Uterus (tissue), 4 donors: ENCODE results near the gene SMOC2. TPM values are rescaled to one million over a fixed set of nuclear protein-coding genes. Genes with fewer than 3 reads are reported as not detected.
A peak's percentile ranks its signal among the peaks of the same experiment; 100 is the strongest.
"Not testable (repeated sequence)": the region's sequence is repeated elsewhere in the genome, so short reads cannot be mapped to it uniquely, and the experiment has no call there.

Experiments used
- DNase-seq, 2 donors: peaks; one replicate each; pipeline ENCODE4 v3.0.0-alpha.2; 2019 to 2020
- H3K27ac ChIP-seq, 2 donors: fragments of 200-600 bp; sonication (generic); 1 replicate in 1 of 2; 2 replicates in 1 of 2; pipeline ENCODE4 v1.5.1; 2016 to 2018
- H3K27me3 ChIP-seq, 2 donors: fragments of 200-600 bp; sonication (generic); one replicate each; pipeline ENCODE4 v1.5.1; 2018 to 2019; ENCODE audit warnings: control low read depth in 1 of 2
- H3K36me3 ChIP-seq, 2 donors: fragments of 200-600 bp; sonication (generic); one replicate each; pipeline ENCODE4 v1.5.1; 2019; ENCODE audit warnings: control low read depth in 1 of 2
- H3K4me1 ChIP-seq, 2 donors: fragments of 200-600 bp; sonication (generic); one replicate each; pipeline ENCODE4 v1.5.1; 2018 to 2019; ENCODE audit warnings: control low read depth in 1 of 2
- H3K4me3 ChIP-seq, 2 donors: fragments of 200-600 bp; sonication (generic); 1 replicate in 1 of 2; 2 replicates in 1 of 2; pipeline ENCODE4 v1.5.1; 2018 to 2019; ENCODE audit warnings: mild to moderate bottlenecking in 1 of 2
- H3K9me3 ChIP-seq, 2 donors: fragments of 200-600 bp; sonication (generic); one replicate each; pipeline ENCODE4 v1.5.1; 2019; ENCODE audit warnings: control low read depth in 1 of 2
- CTCF ChIP-seq, 4 experiments: fragments of 200-600 bp in 2 of 4; fragments of 450-650 bp in 2 of 4; sonication (generic) in 2 of 4; IDR thresholded peaks; one replicate each; pipeline ENCODE4 v1.5.1; 2016 to 2019; ENCODE audit warnings: antibody characterized with exemption in 4 of 4, mild to moderate bottlenecking in 2 of 4, moderate library complexity in 1 of 4
- POLR2A ChIP-seq, 2 donors: fragments of 450-650 bp; IDR thresholded peaks; one replicate each; pipeline ENCODE4 v1.6.1; 2016; ENCODE audit warnings: antibody characterized with exemption in 2 of 2, mild to moderate bottlenecking in 1 of 2, moderate library complexity in 1 of 2
- intact Hi-C: fragments of 100-400 bp; cut with DNase I; formaldehyde crosslinking; loops from one replicate; pipeline ENCODE4 v1.15.1; 2023; ENCODE audit warnings: low total_unique reads
- total RNA-seq, 4 donors: library from RNA; depleted of rRNA in 3 of 4; stranded (reverse); fragments of >200 nt in 3 of 4; gene quantifications; one replicate each; pipeline versions ENCODE4 v1.1.0 to v1.2.4, GENCODE V29; 2014 to 2023
- donor health status: DM: yes; HTN: yes; CAD: no.

Gene SMOC2
- total RNA-seq, 4 donors from 2014 or later, result 98.2 to 139 (median 121) TPM

- H3K4me3 ChIP-seq, result no peak overlapping the region
- peak overlapping the region; percentile 10 to 11 for H3K27ac ChIP-seq
- no peaks in the 10 kb centered on the region for H3K4me1 ChIP-seq
- no peaks in the 10 kb centered on the region for H3K27me3 ChIP-seq
- no peak for TF ChIP-seq POLR2A (IDR thresholded peaks at IDR 0.05)
- no peak for TF ChIP-seq CTCF (IDR thresholded peaks at IDR 0.05)
- intact Hi-C loops, result loop anchor here (10.0 kb wide), 1 partner anchor 61 kb away; no protein-coding TSS in a partner anchor
- no peaks in the 10 kb centered on the region for H3K9me3 ChIP-seq
- no peak for DNase-seq
- no peaks in the 10 kb centered on the region for H3K36me3 ChIP-seq
These were observed 93.3 kb downstream of the SMOC2 start for GRCh38 chr6:168534265-168534664.

- TF ChIP-seq POLR2A (IDR thresholded peaks at IDR 0.05) (no peak), CTCF (IDR thresholded peaks at IDR 0.05) (no peak)
- Histone ChIP-seq H3K4me1 (no peaks in the 10 kb centered on the region), H3K27ac (peak overlapping the region; percentile 73), H3K9me3 (no peaks in the 10 kb centered on the region), H3K27me3 (no peaks in the 10 kb centered on the region), H3K36me3 (no peaks in the 10 kb centered on the region), H3K4me3 (no peak overlapping the region)
- intact Hi-C loops, result loop anchor here (10.0 kb wide), 1 partner anchor 59 kb away; no protein-coding TSS in a partner anchor
- no peak for DNase-seq
These were observed 94.7 kb downstream of the SMOC2 start for GRCh38 chr6:168535711-168536110.

- H3K4me1 ChIP-seq, result peaks cover 0 to under 1% of the 10 kb centered on the region in 2 donors
- intact Hi-C loops, result loop anchor here (10.0 kb wide), 1 partner anchor 59 kb away; no protein-coding TSS in a partner anchor
These were observed 95.2 kb downstream of the SMOC2 start for GRCh38 chr6:168536196-168536595.

GRCh38 chr6:168536665-168537539, 95.9 kb downstream of the SMOC2 start:
- no peak for TF ChIP-seq POLR2A (IDR thresholded peaks at IDR 0.05)
- no peak for TF ChIP-seq CTCF (IDR thresholded peaks at IDR 0.05)
- intact Hi-C loops, result loop anchor here (10.0 kb wide), 1 partner anchor 58 kb away; no protein-coding TSS in a partner anchor
- H3K27ac ChIP-seq, result peak overlapping the region; percentile 73
- no peak for DNase-seq
- no peak overlapping the region for H3K4me3 ChIP-seq
- no peaks in the 10 kb centered on the region for H3K9me3 ChIP-seq
- no peaks in the 10 kb centered on the region for H3K27me3 ChIP-seq
- peaks cover 0 to 6% of the 10 kb centered on the region in 2 donors for H3K4me1 ChIP-seq
- H3K36me3 ChIP-seq, result no peaks in the 10 kb centered on the region

More at GRCh38 chr6:168536196-168536595, 95.2 kb downstream of the SMOC2 start:
- Histone ChIP-seq H3K9me3 (no peaks in the 10 kb centered on the region), H3K4me3 (no peak overlapping the region), H3K27ac (peak overlapping the region; percentile 73), H3K36me3 (no peaks in the 10 kb centered on the region), H3K27me3 (no peaks in the 10 kb centered on the region)
- no peak for DNase-seq
- no peak for TF ChIP-seq POLR2A (IDR thresholded peaks at IDR 0.05)
- no peak for TF ChIP-seq CTCF (IDR thresholded peaks at IDR 0.05)

- no peak overlapping the region for H3K4me3 ChIP-seq
- no peaks in the 10 kb centered on the region for H3K9me3 ChIP-seq
- H3K4me1 ChIP-seq, result peaks cover 0 to 6% of the 10 kb centered on the region in 2 donors
- H3K36me3 ChIP-seq, result no peaks in the 10 kb centered on the region
- DNase-seq, result no peak
- no peaks in the 10 kb centered on the region for H3K27me3 ChIP-seq
- TF ChIP-seq POLR2A (IDR thresholded peaks at IDR 0.05), result no peak
- no peak for TF ChIP-seq CTCF (IDR thresholded peaks at IDR 0.05)
- intact Hi-C loops, result loop anchor here (10.0 kb wide), 1 partner anchor 57 kb away; no protein-coding TSS in a partner anchor
- peak overlapping the region; percentile 73 for H3K27ac ChIP-seq
These were observed 96.5 kb downstream of the SMOC2 start for GRCh38 chr6:168537540-168537884.

- H3K4me1 ChIP-seq, H3K4me3 ChIP-seq, H3K36me3 ChIP-seq, H3K9me3 ChIP-seq, H3K27me3 ChIP-seq, DNase-seq: not testable (repeated sequence)
- intact Hi-C loops, result loop anchor here (10.0 kb wide), 1 partner anchor 56 kb away; no protein-coding TSS in a partner anchor
- peak overlapping the region; percentile 73 for H3K27ac ChIP-seq
These were observed 97.4 kb downstream of the SMOC2 start for GRCh38 chr6:168538188-168538891.
